Esophagus (tissue), 2 donors: Measurements from ENCODE around the gene PCAT6. TPM values are rescaled to one million over a fixed set of nuclear protein-coding genes. Genes with fewer than 3 reads are reported as not detected.
A peak's percentile ranks its signal among the peaks of the same experiment; 100 is the strongest.

Source experiments
- H3K27ac ChIP-seq, 2 donors: one replicate each; pipeline ENCODE4 v1.5.1; 2013; ENCODE audit warnings: low read depth in 2 of 2, mild to moderate bottlenecking in 2 of 2, inconsistent platforms in 1 of 2, low read length in 1 of 2, moderate library complexity in 1 of 2
- H3K27me3 ChIP-seq, 2 donors: one replicate each; pipeline ENCODE4 v1.6.1; 2013; ENCODE audit warnings: low read length in 2 of 2, control low read depth in 1 of 2, mild to moderate bottlenecking in 1 of 2; ENCODE audit not compliant: insufficient read depth in 2 of 2, control insufficient read depth in 1 of 2
- H3K36me3 ChIP-seq, 2 donors: one replicate each; pipeline ENCODE4 v1.6.1; 2013; ENCODE audit warnings: low read length in 1 of 2; ENCODE audit not compliant: control insufficient read depth in 2 of 2, insufficient read depth in 2 of 2
- H3K4me1 ChIP-seq, 2 donors: one replicate each; pipeline ENCODE4 v1.6.1; 2013; ENCODE audit warnings: low read length in 1 of 2; ENCODE audit not compliant: control insufficient read depth in 2 of 2, insufficient read depth in 2 of 2
- H3K4me3 ChIP-seq, 2 donors: one replicate each; pipeline ENCODE4 v1.5.1; 2013; ENCODE audit warnings: low read length in 2 of 2, mild to moderate bottlenecking in 2 of 2, low read depth in 1 of 2, moderate library complexity in 1 of 2
- H3K9me3 ChIP-seq, 2 donors: one replicate each; pipeline ENCODE4 v1.6.1; 2013; ENCODE audit warnings: mild to moderate bottlenecking in 2 of 2, low read depth in 1 of 2, low read length in 1 of 2, moderate library complexity in 1 of 2; ENCODE audit not compliant: control insufficient read depth in 2 of 2, insufficient read depth in 1 of 2
- WGBS, 2 donors: extraction: QIAGEN DNeasy Blood & Tissue Kit; methylation state at CpG; one replicate each; pipeline ENCODE4 v1.1.7; 2013; 5-methylcytosine and 5-hydroxymethylcytosine counted together
- polyA plus RNA-seq, 2 donors: library from polyadenylated mRNA; stranded (reverse); fragments of 200-250 nt; gene quantifications; one replicate each; pipeline ENCODE4 v1.2.3, GENCODE V29; 2013
- donor health status: healthy with polysubstance abuse.
- donor health status: Bipolar disorder and iron deficiency.

The PCAT6 gene
- polyA plus RNA-seq, 2 donors, result 4.1 to 8.9 TPM

DNA sequence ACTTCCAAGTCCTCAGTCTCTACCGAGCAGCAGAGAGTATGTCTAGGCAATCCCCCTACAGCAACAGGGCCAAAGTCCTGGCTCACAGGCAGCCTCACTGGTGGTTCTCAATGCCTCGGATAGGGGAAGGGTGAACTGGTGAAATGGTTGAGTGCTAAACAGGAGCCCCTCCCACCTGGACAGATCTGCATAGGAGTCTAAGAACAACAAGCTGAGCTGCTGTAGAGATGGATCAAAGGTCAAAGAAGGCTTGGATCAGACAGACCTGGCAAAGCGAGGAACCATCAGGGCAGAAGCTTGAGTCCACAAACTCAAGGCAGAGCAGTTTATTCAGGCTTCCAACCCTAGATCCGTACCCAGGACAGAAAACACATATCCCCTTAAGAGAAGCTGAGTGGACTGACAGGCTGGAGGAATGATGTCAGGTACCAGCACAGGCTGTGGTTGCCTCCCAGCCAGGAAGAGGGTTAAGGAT lies 46.4 kb downstream of the PCAT6 start:
- H3K9me3 ChIP-seq, result no peaks in the 10 kb centered on the region
- H3K36me3 ChIP-seq, result no peaks in the 10 kb centered on the region
- H3K4me3 ChIP-seq, result no peak overlapping the region
- no peak overlapping the region for H3K27ac ChIP-seq
- peaks cover 2 to 5% of the 10 kb centered on the region in 2 donors for H3K4me1 ChIP-seq
- H3K27me3 ChIP-seq, result no peaks in the 10 kb centered on the region
- 59 to 67% methylated on average over 4 of the region's 4 CpGs for WGBS, 2 donors

DNA sequence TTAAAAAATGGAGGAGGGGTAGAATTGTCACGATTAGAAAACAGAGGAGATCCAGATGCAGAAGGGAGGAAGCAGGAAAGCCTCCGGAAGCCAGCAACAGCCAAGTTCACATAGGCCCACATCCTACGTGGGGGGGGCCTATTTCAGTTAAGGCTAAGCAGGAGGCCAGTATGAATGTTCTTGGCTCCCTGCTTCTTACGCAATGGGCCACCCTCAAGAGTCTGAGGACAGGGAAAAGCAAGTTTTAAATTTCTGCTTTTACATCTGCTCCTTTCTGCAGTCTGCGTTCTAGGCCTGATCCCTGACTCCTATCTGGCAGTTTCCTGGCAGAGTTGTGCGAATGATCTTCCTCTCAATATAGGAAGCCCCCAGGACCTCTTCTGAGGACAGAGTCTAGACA lies 47.6 kb downstream of the PCAT6 start:
- H3K27me3 ChIP-seq, result no peaks in the 10 kb centered on the region
- WGBS, 2 donors, result 69 to 74% methylated on average over 6 of the region's 6 CpGs
- no peaks in the 10 kb centered on the region for H3K36me3 ChIP-seq
- no peak overlapping the region for H3K27ac ChIP-seq
- H3K4me3 ChIP-seq, result no peak overlapping the region
- peaks cover 2 to 5% of the 10 kb centered on the region in 2 donors for H3K4me1 ChIP-seq
- H3K9me3 ChIP-seq, result no peaks in the 10 kb centered on the region

DNA sequence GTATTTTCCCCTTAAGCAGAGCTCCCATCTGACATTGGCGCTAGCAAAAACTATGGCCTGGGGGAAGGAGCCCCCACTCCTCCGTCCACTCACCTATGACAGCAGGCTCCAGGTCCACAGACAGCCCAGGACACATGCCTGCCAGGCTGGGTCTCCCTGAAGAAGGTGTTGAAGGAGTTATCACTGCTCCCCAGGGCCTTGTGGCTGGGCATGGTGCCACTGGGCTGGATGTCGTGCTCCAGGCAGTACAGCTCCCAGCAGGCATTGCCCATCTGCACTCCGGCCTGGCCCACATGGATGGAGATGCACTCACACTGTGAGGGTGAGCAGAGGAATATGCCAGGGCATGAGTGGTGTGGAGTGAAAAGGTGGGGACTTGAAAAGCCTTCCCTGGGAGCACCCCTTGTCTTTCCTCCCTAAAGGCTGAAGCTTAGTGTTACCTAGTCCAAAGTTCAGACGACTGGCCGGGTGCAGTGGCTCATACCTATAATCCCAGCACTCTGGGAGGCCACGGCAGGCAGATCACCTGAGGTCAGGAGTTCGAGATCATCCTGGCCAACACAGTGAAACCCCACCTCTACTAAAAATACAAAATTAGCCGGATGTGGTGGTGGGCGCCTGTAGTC lies 48.1 kb downstream of the PCAT6 start:
- H3K9me3 ChIP-seq, result no peaks in the 10 kb centered on the region
- peaks cover 2 to 5% of the 10 kb centered on the region in 2 donors for H3K4me1 ChIP-seq
- no peaks in the 10 kb centered on the region for H3K36me3 ChIP-seq
- no peaks in the 10 kb centered on the region for H3K27me3 ChIP-seq
- WGBS, 2 donors, result 80 to 90% methylated on average over 10 of the region's 10 CpGs
- no peak overlapping the region for H3K4me3 ChIP-seq
- no peak overlapping the region for H3K27ac ChIP-seq

DNA sequence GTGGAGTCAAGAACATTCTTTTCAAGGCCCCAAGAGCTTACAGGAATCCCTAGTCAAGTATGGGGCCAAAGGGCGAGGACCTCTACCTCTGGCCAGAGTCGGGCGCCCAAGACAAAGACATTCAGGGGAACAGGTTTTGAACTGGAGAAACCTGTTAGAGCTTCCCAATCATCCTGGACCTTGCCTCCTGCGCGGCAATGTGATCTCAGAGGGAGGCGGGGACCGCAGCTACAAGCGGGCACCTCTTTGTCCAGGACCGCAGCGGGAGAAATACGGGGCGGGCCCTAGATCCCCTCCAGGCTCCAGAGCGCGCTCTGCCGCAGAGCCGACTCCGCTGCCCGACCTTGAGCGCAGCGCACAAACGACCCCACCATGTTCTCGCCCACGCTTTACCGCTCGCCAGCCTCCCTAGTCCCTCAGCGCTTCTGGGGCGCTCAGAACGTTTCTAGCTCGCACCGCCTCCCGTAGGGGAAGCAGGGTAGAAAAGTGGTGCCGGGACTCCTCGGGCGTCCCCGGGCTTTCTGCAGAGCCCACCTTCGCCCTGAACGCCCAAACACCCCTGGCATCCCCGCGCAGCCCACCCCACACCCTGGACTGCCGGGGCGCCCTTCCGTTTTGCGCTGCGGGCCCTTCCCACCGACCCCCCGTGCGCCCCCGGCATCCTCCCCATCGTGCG lies 50.1 kb downstream of the PCAT6 start:
- H3K27me3 ChIP-seq, result no peaks in the 10 kb centered on the region
- 2 to 3% methylated on average over 45 to 50 of the region's 50 CpGs for WGBS, 2 donors
- peak overlapping the region; percentile 60 to 77 for H3K27ac ChIP-seq
- H3K4me1 ChIP-seq, result peaks cover 2 to 5% of the 10 kb centered on the region in 2 donors
- peak overlapping the region; percentile 69 to 77 for H3K4me3 ChIP-seq
- H3K36me3 ChIP-seq, result no peaks in the 10 kb centered on the region
- H3K9me3 ChIP-seq, result no peaks in the 10 kb centered on the region

Other genes with a start within 250 kb of the PCAT6 start
- gene SYT2, start 100.5 kb upstream of the PCAT6 start, polyA plus RNA-seq, result under 1 TPM; 0.01 to 0.04 TPM
- 10 to 100 TPM; 18.1 to 20.9 TPM for gene KDM5B, start 2.5 kb upstream of the PCAT6 start, polyA plus RNA-seq
- 10 to 100 TPM in 1 of 2 donors, 1 to 10 TPM in 1; 8.1 to 11.0 TPM for gene RABIF, start 78.2 kb downstream of the PCAT6 start, polyA plus RNA-seq
- 10 to 100 TPM; 10.7 to 11.5 TPM for gene KLHL12, start 116.3 kb downstream of the PCAT6 start, polyA plus RNA-seq
- 10 to 100 TPM; 96.2 to 98.4 TPM for gene ADIPOR1, start 147.4 kb downstream of the PCAT6 start, polyA plus RNA-seq
- gene CYB5R1, start 156.3 kb downstream of the PCAT6 start, polyA plus RNA-seq, result 10 to 100 TPM; 29.9 to 72.5 TPM
- 10 to 100 TPM; 24.2 to 38.6 TPM for gene TMEM183A, start 196.4 kb downstream of the PCAT6 start, polyA plus RNA-seq
- gene PPFIA4, start 215.5 kb downstream of the PCAT6 start, polyA plus RNA-seq, result 1 to 10 TPM in 1 of 2 donors, under 1 TPM in 1; 0.84 to 4.1 TPM